Measurements from ENCODE around the gene RHOB.
A peak's percentile ranks its signal among the peaks of the same experiment; 100 is the strongest.
"Not testable (repeated sequence)": the region's sequence is repeated elsewhere in the genome, so short reads cannot be mapped to it uniquely, and the experiment has no call there.

RHOB gene

GRCh38 chr2:20423359-20423758 lies 23.5 kb upstream of the RHOB start:
- DNase-seq, result no peak

GRCh38 chr2:20423847-20424246 lies 23.0 kb upstream of the RHOB start:
- no peak for DNase-seq

- DNase-seq, result peak; percentile 66
These were observed 22.3 kb upstream of the RHOB start for GRCh38 chr2:20424300-20425290.

- no peak for DNase-seq
These were observed 21.4 kb upstream of the RHOB start for GRCh38 chr2:20425371-20425881.

GRCh38 chr2:20425884-20426283 lies 21.0 kb upstream of the RHOB start:
- no peak for DNase-seq

DNA sequence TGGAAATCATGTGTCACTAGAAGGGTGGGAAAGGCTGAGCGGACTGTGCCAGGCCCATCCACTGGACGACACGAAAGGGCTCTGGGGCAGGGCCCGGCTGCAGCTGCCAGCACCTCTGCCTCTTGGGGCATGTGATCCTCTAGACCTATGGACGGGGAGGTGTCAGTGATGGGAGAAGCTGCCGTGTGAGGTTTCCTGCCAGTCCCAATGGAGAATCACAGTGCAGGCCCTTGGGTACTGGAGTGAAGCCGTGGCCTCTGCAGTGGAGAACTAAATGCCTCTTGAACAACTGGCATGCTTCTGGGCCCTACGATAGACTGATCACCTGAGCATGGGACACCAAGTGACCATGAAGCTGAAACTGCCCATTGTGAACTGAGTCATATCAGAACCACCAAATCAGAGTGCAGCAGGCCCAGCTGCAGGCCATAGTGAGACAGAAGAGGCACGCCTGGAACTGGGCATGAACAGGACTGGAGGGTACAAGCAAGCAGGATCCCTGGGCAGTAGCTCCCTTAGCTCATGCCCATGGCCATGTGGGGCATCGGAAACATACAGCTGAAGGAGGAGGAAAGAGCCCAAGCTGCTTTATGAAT lies 18.8 kb upstream of the RHOB start:
- no peak for DNase-seq

- no peak for DNase-seq
These were observed 18.0 kb upstream of the RHOB start for GRCh38 chr2:20428717-20429490.

GRCh38 chr2:20429528-20429927 lies 17.3 kb upstream of the RHOB start:
- DNase-seq, result no peak

DNA sequence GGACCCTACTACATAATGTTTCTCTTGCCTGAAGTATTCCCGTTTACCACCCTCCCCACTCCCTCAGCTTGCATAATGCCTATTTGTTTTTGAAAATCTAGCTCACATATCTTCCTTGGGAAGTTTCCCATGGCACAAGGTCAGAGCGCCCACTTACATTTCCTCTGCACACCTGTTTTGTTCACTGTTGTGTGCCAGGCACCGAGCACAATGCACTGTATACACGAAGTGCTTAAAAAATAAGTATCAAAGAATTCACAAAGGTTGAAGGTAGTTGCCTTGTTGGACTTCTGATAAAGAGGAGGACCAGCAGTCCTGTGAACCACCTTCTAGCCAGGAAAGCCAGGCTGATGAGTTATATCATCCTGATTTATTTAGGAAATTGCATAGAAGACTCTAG lies 16.8 kb upstream of the RHOB start:
- no peak for DNase-seq

DNA sequence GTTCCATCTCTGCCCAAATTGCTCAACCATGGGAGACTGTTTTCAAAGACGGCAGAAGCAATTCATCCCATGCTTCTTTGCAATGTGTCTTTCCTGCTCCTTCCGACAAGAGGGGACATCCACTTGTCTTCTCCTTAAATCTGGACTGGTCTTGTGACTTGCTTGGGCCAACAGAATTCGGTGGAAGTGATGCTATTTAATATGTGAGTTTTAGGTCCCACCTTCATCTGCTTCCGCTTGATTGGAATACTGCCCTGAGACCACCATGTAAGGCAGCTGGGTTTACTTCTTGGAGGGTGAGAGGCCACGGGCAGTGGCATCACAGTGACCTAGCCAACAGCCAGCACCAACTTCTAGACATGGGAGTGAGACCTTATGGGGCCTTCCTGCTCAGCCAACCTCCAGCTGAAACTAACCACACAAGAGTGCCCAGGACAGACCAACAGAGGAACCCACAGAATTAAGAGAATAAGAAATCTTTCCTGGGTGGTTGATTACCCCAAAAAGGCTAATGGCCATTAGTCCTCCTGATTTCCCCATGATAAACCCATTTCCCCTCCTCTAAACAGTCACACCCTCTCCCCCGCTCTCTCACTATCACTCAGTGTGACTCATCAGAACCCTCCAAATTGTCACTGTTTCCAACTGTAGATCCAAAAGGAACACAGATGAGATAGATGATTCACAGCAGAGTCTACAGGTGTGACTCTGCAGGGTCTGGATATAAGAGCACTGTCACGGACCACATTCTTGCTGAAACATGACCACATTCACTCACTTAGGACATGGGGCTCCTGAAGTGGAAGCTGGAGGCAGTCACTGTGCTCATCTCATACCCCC lies 16.2 kb upstream of the RHOB start:
- DNase-seq, result no peak

GRCh38 chr2:20431301-20431698 lies 15.6 kb upstream of the RHOB start:
- no peak for DNase-seq

- DNase-seq, result no peak
These were observed 15.1 kb upstream of the RHOB start for GRCh38 chr2:20431772-20432171.

DNA sequence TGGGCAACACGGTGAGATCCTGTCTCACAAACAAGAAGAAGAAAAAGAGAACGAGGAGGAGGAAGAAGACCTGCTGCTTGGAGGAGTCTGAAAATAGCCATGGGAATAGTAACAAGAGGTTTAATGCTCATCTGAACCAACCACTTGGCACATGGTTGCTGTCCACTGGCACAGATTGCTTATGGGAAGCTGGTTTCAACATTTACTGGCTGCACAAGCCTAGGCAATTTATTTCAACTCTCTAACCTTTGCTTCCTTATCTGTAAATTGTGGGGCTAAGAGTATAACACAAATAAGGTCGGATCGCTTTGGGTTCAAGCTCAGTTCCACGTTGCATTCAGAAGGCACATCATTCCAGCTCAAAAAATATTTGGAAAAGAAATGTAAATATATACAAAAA lies 14.2 kb upstream of the RHOB start:
- DNase-seq, result no peak

- no peak for DNase-seq
These were observed 13.6 kb upstream of the RHOB start for GRCh38 chr2:20433249-20433648.

DNA sequence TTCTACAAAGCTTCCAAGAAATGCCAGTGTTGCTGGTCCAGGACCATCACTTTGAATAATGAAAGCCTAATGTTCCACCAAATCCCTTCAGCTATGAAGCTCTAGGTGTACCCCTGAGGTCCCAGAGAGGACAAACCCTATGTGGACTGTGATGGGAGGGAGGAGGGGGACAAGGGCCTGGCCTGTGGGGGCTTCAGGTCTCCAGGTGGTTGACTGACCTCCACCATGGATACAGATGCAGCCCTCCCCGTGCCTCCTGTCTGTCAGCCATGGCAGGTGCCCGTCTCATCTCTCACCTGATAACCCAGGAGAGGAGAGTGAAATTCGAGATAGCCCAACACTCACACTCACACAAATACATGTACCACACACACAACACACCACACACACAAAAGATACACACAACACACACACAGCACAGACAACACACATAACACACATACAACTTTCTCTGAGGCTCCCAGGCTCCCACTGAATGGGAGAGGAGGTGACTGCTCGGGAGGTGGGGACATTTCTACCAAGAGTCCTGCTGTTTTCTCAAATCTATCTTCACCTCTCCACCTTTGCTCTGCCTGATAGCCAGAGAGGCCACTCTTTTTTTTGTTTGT lies 12.8 kb upstream of the RHOB start:
- no peak for DNase-seq

GRCh38 chr2:20434588-20435294 lies 12.1 kb upstream of the RHOB start:
- DNase-seq, result no peak

DNA sequence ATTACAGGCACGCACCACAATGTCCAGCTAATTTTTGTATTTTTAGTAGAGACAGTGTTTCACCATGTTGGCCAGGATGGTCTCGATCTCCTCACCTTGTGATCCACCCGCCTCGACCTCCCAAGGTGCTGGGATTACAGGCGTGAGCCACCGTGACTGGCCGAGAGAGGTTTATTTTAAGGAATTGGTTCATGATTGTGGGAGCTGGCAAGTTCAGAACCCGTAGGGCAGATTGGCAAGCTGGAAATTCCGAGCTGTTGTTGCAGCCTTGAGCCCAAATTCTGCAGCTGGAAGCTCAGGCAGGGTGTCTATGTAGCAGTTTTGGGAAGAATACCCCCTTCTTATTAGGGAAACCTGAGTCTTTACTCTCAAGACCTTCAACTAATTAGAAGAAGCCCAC lies 11.4 kb upstream of the RHOB start:
- DNase-seq, result not testable (repeated sequence)

- DNase-seq, result no peak
These were observed 10.0 kb upstream of the RHOB start for GRCh38 chr2:20436716-20437470.

GRCh38 chr2:20438334-20439192 lies 8.3 kb upstream of the RHOB start:
- no peak for DNase-seq

DNA sequence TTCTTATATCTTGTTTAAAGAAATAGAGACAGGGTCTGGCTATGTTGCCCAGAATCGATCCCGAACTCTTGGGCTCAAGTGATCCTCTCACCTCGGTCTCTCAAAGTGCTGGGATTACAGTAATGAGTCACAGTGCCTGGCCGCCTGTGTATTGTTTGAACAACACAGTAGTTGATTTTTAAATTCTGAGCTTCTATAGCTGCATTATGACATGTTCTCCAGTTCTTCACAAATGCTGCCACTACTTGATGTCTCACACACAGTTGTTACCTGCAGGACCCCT lies 7.7 kb upstream of the RHOB start:
- DNase-seq, result no peak

Measured in left hindlimb (tissue), 1 donor.